Uterus (tissue), 4 donors: ENCODE measurements around the gene GPATCH8. TPM values are rescaled to one million over a fixed set of nuclear protein-coding genes. Genes with fewer than 3 reads are reported as not detected.

Experiments used
- DNase-seq, 2 donors: peaks; one replicate each; pipeline ENCODE4 v3.0.0-alpha.2; 2019 to 2020
- H3K27ac ChIP-seq, 2 donors: fragments of 200-600 bp; sonication (generic); 1 replicate in 1 of 2; 2 replicates in 1 of 2; pipeline ENCODE4 v1.5.1; 2016 to 2018
- H3K27me3 ChIP-seq, 2 donors: fragments of 200-600 bp; sonication (generic); one replicate each; pipeline ENCODE4 v1.5.1; 2018 to 2019; ENCODE audit warnings: control low read depth in 1 of 2
- H3K36me3 ChIP-seq, 2 donors: fragments of 200-600 bp; sonication (generic); one replicate each; pipeline ENCODE4 v1.5.1; 2019; ENCODE audit warnings: control low read depth in 1 of 2
- H3K4me1 ChIP-seq, 2 donors: fragments of 200-600 bp; sonication (generic); one replicate each; pipeline ENCODE4 v1.5.1; 2018 to 2019; ENCODE audit warnings: control low read depth in 1 of 2
- H3K4me3 ChIP-seq, 2 donors: fragments of 200-600 bp; sonication (generic); 1 replicate in 1 of 2; 2 replicates in 1 of 2; pipeline ENCODE4 v1.5.1; 2018 to 2019; ENCODE audit warnings: mild to moderate bottlenecking in 1 of 2
- H3K9me3 ChIP-seq, 2 donors: fragments of 200-600 bp; sonication (generic); one replicate each; pipeline ENCODE4 v1.5.1; 2019; ENCODE audit warnings: control low read depth in 1 of 2
- POLR2A ChIP-seq, 2 donors: fragments of 450-650 bp; IDR thresholded peaks; one replicate each; pipeline ENCODE4 v1.6.1; 2016; ENCODE audit warnings: antibody characterized with exemption in 2 of 2, mild to moderate bottlenecking in 1 of 2, moderate library complexity in 1 of 2
- intact Hi-C: fragments of 100-400 bp; cut with DNase I; formaldehyde crosslinking; loops from one replicate; pipeline ENCODE4 v1.15.1; 2023; ENCODE audit warnings: low total_unique reads
- total RNA-seq, 4 donors: library from RNA; depleted of rRNA in 3 of 4; stranded (reverse); fragments of >200 nt in 3 of 4; gene quantifications; one replicate each; pipeline versions ENCODE4 v1.1.0 to v1.2.4, GENCODE V29; 2014 to 2023
- TF ChIP-seq, protein P1 (sequence below), 4 experiments: fragments of 200-600 bp in 2 of 4; fragments of 450-650 bp in 2 of 4; sonication (generic) in 2 of 4; IDR thresholded peaks; one replicate each; pipeline ENCODE4 v1.5.1; 2016 to 2019; ENCODE audit warnings: antibody characterized with exemption in 4 of 4, mild to moderate bottlenecking in 2 of 4, moderate library complexity in 1 of 4
- donor health status: DM: yes; HTN: yes; CAD: no.

GPATCH8 gene
- total RNA-seq, 4 donors from 2014 or later, result 26.9 to 90.0 (median 77.8) TPM

DNA sequence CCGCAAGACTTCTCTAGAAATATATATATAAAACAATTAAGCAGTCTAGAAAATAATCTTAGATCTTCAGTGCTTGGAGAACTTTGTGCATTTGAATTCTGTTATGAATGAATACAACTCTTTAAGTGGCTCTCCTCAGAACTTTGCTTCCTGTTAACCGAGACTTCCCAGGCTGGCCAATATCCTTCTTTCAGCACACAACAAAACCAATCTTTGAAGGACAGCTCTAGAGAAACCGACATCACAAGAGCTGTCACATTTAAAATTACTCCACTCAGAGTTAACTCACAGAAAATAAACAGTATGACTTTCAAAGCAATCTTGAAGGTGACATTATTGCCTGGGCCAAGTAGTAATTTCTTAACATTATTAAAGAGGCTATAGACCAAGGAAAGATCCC is 64.0 kb downstream of the GPATCH8 start:
- H3K9me3 ChIP-seq, result no peaks in the 10 kb centered on the region
- TF ChIP-seq POLR2A (IDR thresholded peaks at IDR 0.05), result no peak
- TF ChIP-seq, protein P1, sequence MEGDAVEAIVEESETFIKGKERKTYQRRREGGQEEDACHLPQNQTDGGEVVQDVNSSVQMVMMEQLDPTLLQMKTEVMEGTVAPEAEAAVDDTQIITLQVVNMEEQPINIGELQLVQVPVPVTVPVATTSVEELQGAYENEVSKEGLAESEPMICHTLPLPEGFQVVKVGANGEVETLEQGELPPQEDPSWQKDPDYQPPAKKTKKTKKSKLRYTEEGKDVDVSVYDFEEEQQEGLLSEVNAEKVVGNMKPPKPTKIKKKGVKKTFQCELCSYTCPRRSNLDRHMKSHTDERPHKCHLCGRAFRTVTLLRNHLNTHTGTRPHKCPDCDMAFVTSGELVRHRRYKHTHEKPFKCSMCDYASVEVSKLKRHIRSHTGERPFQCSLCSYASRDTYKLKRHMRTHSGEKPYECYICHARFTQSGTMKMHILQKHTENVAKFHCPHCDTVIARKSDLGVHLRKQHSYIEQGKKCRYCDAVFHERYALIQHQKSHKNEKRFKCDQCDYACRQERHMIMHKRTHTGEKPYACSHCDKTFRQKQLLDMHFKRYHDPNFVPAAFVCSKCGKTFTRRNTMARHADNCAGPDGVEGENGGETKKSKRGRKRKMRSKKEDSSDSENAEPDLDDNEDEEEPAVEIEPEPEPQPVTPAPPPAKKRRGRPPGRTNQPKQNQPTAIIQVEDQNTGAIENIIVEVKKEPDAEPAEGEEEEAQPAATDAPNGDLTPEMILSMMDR (IDR thresholded peaks at IDR 0.05), result no peak
- no peaks in the 10 kb centered on the region for H3K4me1 ChIP-seq
- H3K36me3 ChIP-seq, result no peaks in the 10 kb centered on the region
- H3K27me3 ChIP-seq, result no peaks in the 10 kb centered on the region
- no peak overlapping the region for H3K27ac ChIP-seq
- no peak for DNase-seq
- intact Hi-C loops, result no loop called here
- no peak overlapping the region for H3K4me3 ChIP-seq

DNA sequence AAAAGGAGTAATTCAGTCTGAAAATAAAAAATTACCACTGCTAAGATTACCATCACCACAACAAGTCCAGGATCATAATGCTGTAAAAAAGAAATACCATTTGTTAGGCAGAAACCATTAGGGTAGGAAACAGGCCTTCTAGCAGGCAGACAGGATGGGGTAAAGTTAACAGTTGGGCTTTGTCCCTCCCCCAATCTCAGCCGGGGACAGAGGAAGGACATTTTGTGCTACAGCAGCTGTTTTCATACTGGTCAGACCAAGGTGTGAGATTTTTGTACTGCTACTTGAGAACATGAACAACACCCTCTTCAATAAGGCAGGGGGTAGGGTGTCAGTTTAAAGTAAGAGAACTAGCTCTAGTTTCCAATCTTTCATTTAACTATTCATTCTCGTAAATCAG is 64.6 kb downstream of the GPATCH8 start:
- Histone ChIP-seq H3K27me3 (no peaks in the 10 kb centered on the region), H3K4me3 (no peak overlapping the region), H3K36me3 (no peaks in the 10 kb centered on the region), H3K27ac (no peak overlapping the region), H3K4me1 (no peaks in the 10 kb centered on the region), H3K9me3 (no peaks in the 10 kb centered on the region)
- intact Hi-C loops, result no loop called here
- TF ChIP-seq POLR2A (IDR thresholded peaks at IDR 0.05), result no peak
- TF ChIP-seq, protein P1 (IDR thresholded peaks at IDR 0.05), result no peak
- no peak for DNase-seq

DNA sequence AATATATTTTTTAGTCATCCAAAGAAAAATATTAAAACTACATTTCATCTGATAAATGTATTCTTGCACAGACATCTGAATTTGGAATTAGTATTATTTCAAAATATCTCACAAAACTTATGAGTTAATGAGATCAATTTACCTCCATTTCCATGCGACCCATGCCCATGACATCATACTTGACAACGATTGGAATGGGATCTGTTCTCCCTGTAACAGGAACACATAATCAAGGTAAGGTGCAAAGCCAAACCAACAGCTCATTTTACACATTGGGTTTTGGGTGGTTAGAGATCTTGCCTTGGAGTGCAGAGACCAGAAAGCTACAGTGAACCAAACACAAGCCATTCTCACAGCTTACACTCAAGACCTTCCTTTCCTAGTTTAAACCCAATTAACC is 66.9 kb downstream of the GPATCH8 start:
- no peak for DNase-seq
- intact Hi-C loops, result no loop called here
- Histone ChIP-seq H3K4me1 (no peaks in the 10 kb centered on the region), H3K27me3 (no peaks in the 10 kb centered on the region), H3K9me3 (no peaks in the 10 kb centered on the region), H3K27ac (no peak overlapping the region), H3K4me3 (no peak overlapping the region), H3K36me3 (no peaks in the 10 kb centered on the region)
- no peak for TF ChIP-seq POLR2A (IDR thresholded peaks at IDR 0.05)
- TF ChIP-seq, protein P1 (IDR thresholded peaks at IDR 0.05), result no peak

DNA sequence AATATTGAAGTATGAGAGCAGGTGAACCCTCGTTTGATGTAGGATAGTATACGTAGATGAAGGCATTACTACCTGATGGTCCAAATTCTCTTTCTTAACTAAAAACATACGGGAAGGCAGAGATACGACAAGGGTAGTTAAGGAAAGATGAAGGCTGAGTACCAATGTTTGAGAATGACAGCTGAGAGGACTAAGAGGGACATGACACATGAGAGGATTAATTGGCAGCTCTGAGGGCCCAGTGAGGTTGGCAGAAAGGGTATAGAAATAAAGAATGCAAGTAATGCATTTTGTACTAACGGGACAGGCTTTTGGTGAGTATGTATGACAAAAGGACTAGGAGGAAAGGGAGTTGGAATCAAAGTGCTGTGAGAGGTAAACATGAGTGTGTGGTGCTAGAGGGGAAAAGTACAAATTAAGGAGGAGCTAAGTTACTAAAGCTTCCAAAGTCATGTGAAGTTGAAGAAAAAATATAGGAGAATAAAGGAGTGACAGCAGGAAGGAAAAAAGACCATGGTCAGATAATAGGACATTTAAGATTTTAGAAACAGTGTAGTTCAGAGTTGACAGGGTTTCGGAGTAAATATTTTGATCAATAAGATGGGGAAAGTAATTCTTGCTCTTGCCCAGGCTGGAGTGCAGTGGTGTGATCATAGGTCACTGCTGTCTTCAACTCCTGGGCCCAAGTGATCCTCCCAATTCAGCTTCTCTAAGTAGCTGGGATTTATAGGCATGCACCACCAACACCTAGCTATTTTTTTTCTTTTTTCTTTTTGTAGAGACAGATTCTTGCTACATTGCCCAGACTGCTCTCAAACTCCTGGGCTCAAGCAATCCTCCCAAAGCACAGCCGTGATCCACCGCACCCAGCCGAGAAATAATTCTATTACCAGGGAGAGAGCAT is 70.7 kb downstream of the GPATCH8 start:
- H3K4me1 ChIP-seq, result no peaks in the 10 kb centered on the region
- H3K27me3 ChIP-seq, result no peaks in the 10 kb centered on the region
- no peak for TF ChIP-seq POLR2A (IDR thresholded peaks at IDR 0.05)
- TF ChIP-seq, protein P1 (IDR thresholded peaks at IDR 0.05), result no peak
- no peak overlapping the region for H3K4me3 ChIP-seq
- DNase-seq, result no peak
- H3K27ac ChIP-seq, result peak overlapping the region in 1 of 2 donors; percentile 36
- intact Hi-C loops, result no loop called here
- H3K36me3 ChIP-seq, result no peaks in the 10 kb centered on the region
- H3K9me3 ChIP-seq, result no peaks in the 10 kb centered on the region

DNA sequence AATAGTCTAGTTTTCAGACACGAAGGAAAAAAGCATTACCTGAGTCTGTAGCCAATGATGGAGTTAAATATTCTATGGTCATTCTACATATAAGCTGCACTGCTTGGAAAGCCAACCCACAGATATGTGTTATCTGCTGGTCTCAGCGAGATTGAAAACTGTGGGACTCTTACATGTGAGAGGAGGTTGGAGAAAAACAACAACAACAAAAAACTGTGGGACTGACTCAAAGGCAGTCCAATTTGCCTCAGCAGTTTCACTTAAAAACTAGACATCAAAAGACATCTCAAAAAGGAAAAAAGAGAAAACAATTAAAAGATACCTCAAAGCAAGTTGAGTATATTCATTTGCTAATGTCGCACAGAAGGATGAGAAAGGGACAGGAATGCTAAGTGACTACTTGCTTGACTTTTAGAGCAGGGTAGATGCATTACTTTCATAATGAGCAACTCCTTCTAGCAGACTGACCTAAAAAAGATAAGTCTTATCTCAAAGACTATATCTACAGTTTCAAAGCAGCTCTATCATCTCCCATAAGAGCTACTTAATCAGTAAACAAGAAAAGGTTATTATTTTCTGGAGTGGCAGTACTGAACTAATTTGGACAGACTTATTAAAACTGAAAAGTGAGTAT is 78.3 kb downstream of the GPATCH8 start:
- TF ChIP-seq, protein P1 (IDR thresholded peaks at IDR 0.05), result no peak
- no peak for TF ChIP-seq POLR2A (IDR thresholded peaks at IDR 0.05)
- Histone ChIP-seq H3K4me3 (no peak overlapping the region), H3K27ac (no peak overlapping the region), H3K4me1 (no peaks in the 10 kb centered on the region), H3K36me3 (no peaks in the 10 kb centered on the region), H3K27me3 (no peaks in the 10 kb centered on the region), H3K9me3 (no peaks in the 10 kb centered on the region)
- intact Hi-C loops, result no loop called here
- no peak for DNase-seq
